PC-3 (cell line): ENCODE data around the gene OR2T10. TPM values are rescaled to one million over a fixed set of nuclear protein-coding genes. Genes with fewer than 3 reads are reported as not detected.

Experiments used
- ATAC-seq: fragments of 200-7000 bp; cut with Tn5 transposase; 2 replicates; pipeline ENCODE4 v1.9.1; 2020; ENCODE audit warnings: mild to moderate bottlenecking, moderate library complexity
- BruUV-seq: library from RNA; stranded (reverse); fragments of 400-500 nt; replicated peaks from 2 replicates; lab custom pipeline; 2021; lab: Mats Ljungman, UMichigan
- CTCF ChIA-PET: fragments of 300-600 bp; sonication (Branson Sonifier 250); formaldehyde crosslinking; loops from one replicate; lab custom pipeline; 2022; ENCODE audit warnings: antibody characterized with exemption; lab: Charles Lee
- POLR2A ChIA-PET: fragments of 300-600 bp; sonication (Branson Sonifier 250); formaldehyde crosslinking; loops from one replicate; lab custom pipeline; 2022; ENCODE audit warnings: antibody characterized with exemption; ENCODE audit not compliant: unreplicated experiment; lab: Charles Lee
- DNase-seq: peaks from one replicate; pipeline ENCODE4 v3.0.0-alpha.2; 2015
- H2AFZ ChIP-seq: fragments of 300-600 bp; sonication (generic); 2 replicates; pipeline ENCODE4 v1.6.0; 2016; ENCODE audit warnings: antibody characterized with exemption, low read length
- H3F3A ChIP-seq: fragments of 300-600 bp; sonication (generic); one replicate; pipeline ENCODE4 v1.6.0; 2017; ENCODE audit warnings: antibody characterized with exemption, low read length, control low read depth, mild to moderate bottlenecking; ENCODE audit not compliant: unreplicated experiment
- H3K27ac ChIP-seq: fragments of 300-600 bp; sonication (generic); 2 replicates; pipeline ENCODE4 v1.5.1; 2016; ENCODE audit warnings: mild to moderate bottlenecking, low read length
- H3K27me3 ChIP-seq: fragments of 300-600 bp; sonication (generic); 2 replicates; pipeline ENCODE4 v1.6.1; 2016; ENCODE audit warnings: low read length, mixed read lengths
- H3K36me3 ChIP-seq: fragments of 300-600 bp; sonication (generic); 2 replicates; pipeline ENCODE4 v1.6.1; 2016; ENCODE audit warnings: low read depth, mixed run types, low read length, mixed read lengths
- H3K4me1 ChIP-seq: fragments of 300-600 bp; sonication (generic); 2 replicates; pipeline ENCODE4 v1.5.1; 2016; ENCODE audit warnings: low read length; ENCODE audit not compliant: insufficient read depth
- H3K4me2 ChIP-seq: fragments of 300-600 bp; sonication (generic); 2 replicates; pipeline ENCODE4 v1.6.0; 2016; ENCODE audit warnings: low read length
- H3K4me3 ChIP-seq: fragments of 300-600 bp; sonication (generic); 2 replicates; pipeline ENCODE4 v1.5.1; 2016; ENCODE audit warnings: mild to moderate bottlenecking, low read length, mixed read lengths
- H3K79me2 ChIP-seq: fragments of 300-600 bp; sonication (generic); 2 replicates; pipeline ENCODE4 v1.6.1; 2017; ENCODE audit warnings: low read length, mixed read lengths
- H3K9ac ChIP-seq: fragments of 300-600 bp; sonication (generic); 2 replicates; pipeline ENCODE4 v1.6.0; 2016; ENCODE audit warnings: mild to moderate bottlenecking, low read length
- H3K9me2 ChIP-seq: fragments of 300-600 bp; sonication (generic); replicated peaks from 2 replicates; pipeline ENCODE4 v1.6.1; 2016; ENCODE audit warnings: mixed run types, low read length, mixed read lengths
- H3K9me3 ChIP-seq: fragments of 300-600 bp; sonication (generic); 2 replicates; pipeline ENCODE4 v1.6.1; 2016; ENCODE audit warnings: low read length, mixed read lengths
- H4K20me1 ChIP-seq: fragments of 300-600 bp; sonication (generic); 2 replicates; pipeline ENCODE4 v1.6.1; 2016; ENCODE audit warnings: low read length, mixed read lengths
- EZH2 ChIP-seq: fragments of 300-600 bp; sonication (generic); IDR thresholded peaks from one replicate; pipeline ENCODE4 v1.6.1; 2017; ENCODE audit warnings: antibody characterized with exemption, mild to moderate bottlenecking, low read length; ENCODE audit not compliant: unreplicated experiment
- EZH2phosphoT487 ChIP-seq: fragments of 300-600 bp; sonication (generic); IDR thresholded peaks from 2 replicates; pipeline ENCODE4 v1.6.1; 2018; ENCODE audit warnings: mild to moderate bottlenecking, antibody characterized with exemption, low read length, borderline replicate concordance
- intact Hi-C: fragments of 100-400 bp; cut with micrococcal nuclease; formaldehyde crosslinking; loops from 2 replicates; pipeline ENCODE4 v1.9.0; 2023
- total RNA-seq: library from RNA; depleted of rRNA; stranded (reverse); fragments of >200 nt; gene quantifications from 2 replicates; pipeline ENCODE4 v1.2.3, GENCODE V29; 2014
- TF ChIP-seq, protein P1 (sequence below): fragments of 300-600 bp; sonication (generic); conservative IDR thresholded peaks from 2 replicates; pipeline ENCODE4 v1.5.1; 2017; ENCODE audit warnings: antibody characterized with exemption, low read depth, mild to moderate bottlenecking, low read length

OR2T10 gene
- total RNA-seq, 1 experiment from 2014 or later: not detected

DNA sequence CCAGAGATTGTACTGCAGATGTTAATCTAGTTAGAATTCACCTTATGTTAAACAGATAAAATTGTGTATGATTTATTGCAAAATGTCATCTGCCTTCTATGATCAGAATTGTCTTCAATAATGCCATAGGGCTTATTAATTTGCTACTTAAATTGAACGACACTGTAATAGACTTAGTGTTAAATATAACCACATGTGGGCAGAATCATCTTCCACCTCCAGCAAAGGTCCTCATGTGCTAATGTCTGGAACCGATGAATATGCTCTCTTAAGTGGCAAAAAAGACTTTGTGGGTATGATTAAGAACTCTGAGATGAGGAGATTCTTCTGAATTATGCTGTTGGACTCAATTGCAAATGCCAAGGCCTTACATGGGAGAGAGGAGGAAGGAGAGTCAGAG lies 33.1 kb upstream of the OR2T10 start:
- H3K4me1 ChIP-seq: no peaks in the 10 kb centered on the region
- TF ChIP-seq EZH2phosphoT487: no peak
- TF ChIP-seq EZH2: no peak
- TF ChIP-seq, protein P1, sequence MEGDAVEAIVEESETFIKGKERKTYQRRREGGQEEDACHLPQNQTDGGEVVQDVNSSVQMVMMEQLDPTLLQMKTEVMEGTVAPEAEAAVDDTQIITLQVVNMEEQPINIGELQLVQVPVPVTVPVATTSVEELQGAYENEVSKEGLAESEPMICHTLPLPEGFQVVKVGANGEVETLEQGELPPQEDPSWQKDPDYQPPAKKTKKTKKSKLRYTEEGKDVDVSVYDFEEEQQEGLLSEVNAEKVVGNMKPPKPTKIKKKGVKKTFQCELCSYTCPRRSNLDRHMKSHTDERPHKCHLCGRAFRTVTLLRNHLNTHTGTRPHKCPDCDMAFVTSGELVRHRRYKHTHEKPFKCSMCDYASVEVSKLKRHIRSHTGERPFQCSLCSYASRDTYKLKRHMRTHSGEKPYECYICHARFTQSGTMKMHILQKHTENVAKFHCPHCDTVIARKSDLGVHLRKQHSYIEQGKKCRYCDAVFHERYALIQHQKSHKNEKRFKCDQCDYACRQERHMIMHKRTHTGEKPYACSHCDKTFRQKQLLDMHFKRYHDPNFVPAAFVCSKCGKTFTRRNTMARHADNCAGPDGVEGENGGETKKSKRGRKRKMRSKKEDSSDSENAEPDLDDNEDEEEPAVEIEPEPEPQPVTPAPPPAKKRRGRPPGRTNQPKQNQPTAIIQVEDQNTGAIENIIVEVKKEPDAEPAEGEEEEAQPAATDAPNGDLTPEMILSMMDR: no peak
- intact Hi-C loops: no loop called here
- ChIA-PET CTCF (no interaction called here), POLR2A (no interaction called here)
- H3K9me2 ChIP-seq: no peaks in the 10 kb centered on the region
- no peak overlapping the region for H2AFZ ChIP-seq
- H4K20me1 ChIP-seq: no peaks in the 10 kb centered on the region
- H3K4me2 ChIP-seq: no peak overlapping the region
- H3K9me3 ChIP-seq: no peaks in the 10 kb centered on the region
- ATAC-seq (no peak), DNase-seq (no peak)
- H3K9ac ChIP-seq: no peak overlapping the region
- H3K79me2 ChIP-seq: no peaks in the 10 kb centered on the region
- H3K4me3 ChIP-seq: no peak overlapping the region
- H3K36me3 ChIP-seq: no peaks in the 10 kb centered on the region
- no peaks in the 10 kb centered on the region for H3F3A ChIP-seq
- 0 out of 2 replicates have a peak, but pooled peaks cover 6% of the 10 kb centered on the region for H3K27me3 ChIP-seq
- no TSS peak for BruUV-seq
- H3K27ac ChIP-seq: no peak overlapping the region

DNA sequence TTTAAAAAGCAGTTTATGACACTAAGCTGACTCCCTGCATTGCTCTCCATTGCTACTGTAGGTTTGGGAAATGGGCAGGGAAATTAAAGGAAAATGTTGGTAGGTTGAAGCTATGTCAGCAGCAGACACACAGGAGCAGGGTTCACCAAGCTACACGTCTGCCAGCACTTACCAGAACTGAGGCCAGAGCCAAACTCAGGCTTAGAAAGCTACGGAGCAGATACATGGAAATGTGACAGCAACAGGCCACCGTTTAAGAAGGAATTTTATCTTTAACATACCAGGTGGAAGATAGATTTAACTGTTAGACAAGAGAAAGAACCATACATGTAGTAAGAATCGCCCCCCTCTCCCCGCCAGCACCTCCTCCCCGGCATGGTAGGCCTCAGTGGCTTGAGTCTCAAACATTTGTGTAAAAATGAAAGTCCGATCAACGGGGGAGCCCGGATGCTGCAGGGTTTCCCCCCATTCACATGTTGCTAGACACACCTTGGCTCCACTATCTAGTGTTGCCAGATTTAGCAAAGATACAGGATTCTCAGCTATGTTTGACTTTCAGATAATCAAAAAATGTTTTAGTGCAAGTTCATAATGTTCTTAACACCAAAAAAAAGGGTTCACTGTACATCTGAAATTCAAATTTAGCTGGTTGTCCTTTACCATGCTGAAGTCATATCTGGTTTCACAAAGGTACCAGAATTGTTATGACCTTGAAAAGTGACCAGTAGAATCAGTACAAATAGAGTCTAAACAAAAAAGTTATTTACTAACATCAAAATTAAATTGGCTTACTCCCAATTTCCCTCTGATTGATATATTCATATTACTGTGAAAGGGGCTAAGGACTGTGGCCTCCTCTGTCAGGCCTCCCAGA lies 30.7 kb upstream of the OR2T10 start:
- no TSS peak for BruUV-seq
- ChIA-PET POLR2A (no interaction called here), CTCF (no interaction called here)
- ATAC-seq (no peak), DNase-seq (no peak)
- Histone ChIP-seq H3K4me1 (no peaks in the 10 kb centered on the region), H4K20me1 (no peaks in the 10 kb centered on the region), H3K9me2 (no peaks in the 10 kb centered on the region), H3F3A (no peaks in the 10 kb centered on the region), H2AFZ (no peak overlapping the region), H3K36me3 (no peaks in the 10 kb centered on the region), H3K27ac (no peak overlapping the region), H3K79me2 (no peaks in the 10 kb centered on the region), H3K9me3 (no peaks in the 10 kb centered on the region), H3K27me3 (0 out of 2 replicates have a peak, but pooled peaks cover 12% of the 10 kb centered on the region), H3K4me3 (no peak overlapping the region), H3K4me2 (no peak overlapping the region), H3K9ac (no peak overlapping the region)
- intact Hi-C loops: no loop called here
- TF ChIP-seq, protein P1: no peak
- TF ChIP-seq EZH2: no peak
- TF ChIP-seq EZH2phosphoT487: no peak

DNA sequence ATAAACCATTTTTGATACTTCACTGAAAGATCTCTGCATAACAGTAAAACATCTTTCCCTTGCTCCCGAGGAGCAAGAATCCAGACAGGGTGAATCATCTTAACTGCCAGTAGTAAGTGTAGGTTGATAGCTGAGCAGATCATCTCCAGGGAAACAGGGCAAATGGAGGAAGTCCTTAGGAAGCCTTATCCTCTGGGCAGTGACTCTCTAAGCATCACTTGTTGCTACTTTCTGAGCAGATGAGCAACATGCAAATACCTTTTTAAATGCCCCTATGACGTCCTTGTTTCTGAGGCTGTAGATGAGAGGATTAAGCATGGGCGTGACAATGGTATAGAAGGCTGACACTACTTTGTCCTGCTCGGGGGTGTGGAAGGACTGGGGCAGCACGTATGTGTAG lies 28.5 kb upstream of the OR2T10 start:
- H3K27ac ChIP-seq: no peak overlapping the region
- ATAC-seq (no peak), DNase-seq (no peak)
- no peaks in the 10 kb centered on the region for H3K79me2 ChIP-seq
- no peaks in the 10 kb centered on the region for H3F3A ChIP-seq
- H3K9me3 ChIP-seq: no peaks in the 10 kb centered on the region
- no peak overlapping the region for H2AFZ ChIP-seq
- BruUV-seq: no TSS peak
- intact Hi-C loops: no loop called here
- no peaks in the 10 kb centered on the region for H4K20me1 ChIP-seq
- H3K4me3 ChIP-seq: no peak overlapping the region
- TF ChIP-seq EZH2: no peak
- TF ChIP-seq, protein P1: no peak
- TF ChIP-seq EZH2phosphoT487: no peak
- CTCF ChIA-PET: no interaction called here
- H3K4me1 ChIP-seq: no peaks in the 10 kb centered on the region
- no peak overlapping the region for H3K9ac ChIP-seq
- no peaks in the 10 kb centered on the region for H3K36me3 ChIP-seq
- H3K4me2 ChIP-seq: no peak overlapping the region
- 0 out of 2 replicates have a peak, but pooled peaks cover 12% of the 10 kb centered on the region for H3K27me3 ChIP-seq
- POLR2A ChIA-PET: no interaction called here
- no peaks in the 10 kb centered on the region for H3K9me2 ChIP-seq
